IPS DF 19.7 (cell line): Measurements from ENCODE around the gene RPS6KC1.
"Not testable (repeated sequence)": the region's sequence is repeated elsewhere in the genome, so short reads cannot be mapped to it uniquely, and the experiment has no call there.

Source experiments
- DNase-seq: peaks from one replicate; pipeline ENCODE4 v3.0.0-alpha.2; 2013; ENCODE audit warnings: low read depth, low spot score

RPS6KC1 gene

DNA sequence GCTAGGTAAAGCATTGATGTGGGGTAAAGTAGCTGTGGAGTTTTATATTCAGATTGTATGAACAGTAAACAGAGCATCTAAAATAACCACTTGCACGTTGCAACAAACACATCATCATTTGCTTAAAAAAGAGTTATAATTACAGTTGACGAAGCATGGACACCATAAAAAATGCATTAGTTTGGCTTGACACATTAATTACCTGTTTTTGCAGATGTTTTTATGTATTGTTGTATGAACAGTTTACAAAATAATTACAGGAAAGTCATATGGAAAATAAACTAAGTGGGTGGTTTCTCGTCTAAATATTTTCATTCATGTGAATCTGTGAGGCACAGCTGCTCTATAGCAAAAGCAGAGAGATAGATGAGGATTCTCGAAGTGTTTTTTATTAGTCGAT, 108.3 kb downstream of the RPS6KC1 start:
- no peak for DNase-seq

DNA sequence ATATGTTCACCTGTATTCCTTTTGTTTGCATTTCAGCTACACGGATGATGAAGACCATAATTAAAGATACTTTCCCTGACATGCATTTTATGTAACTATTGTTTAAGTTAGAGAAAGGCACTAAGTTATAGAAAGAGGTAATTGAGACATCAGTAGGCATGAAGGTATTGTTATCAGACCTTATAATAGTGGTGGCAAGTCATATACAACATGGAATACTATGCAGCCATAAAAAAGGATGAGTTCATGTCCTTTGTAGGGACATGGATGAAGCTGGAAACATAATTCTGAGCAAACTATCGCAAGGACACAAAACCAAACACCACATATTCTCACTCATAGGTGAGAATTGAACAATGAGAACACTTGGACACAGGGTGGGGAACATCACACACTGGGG, 109.4 kb downstream of the RPS6KC1 start:
- not testable (repeated sequence) for DNase-seq

DNA sequence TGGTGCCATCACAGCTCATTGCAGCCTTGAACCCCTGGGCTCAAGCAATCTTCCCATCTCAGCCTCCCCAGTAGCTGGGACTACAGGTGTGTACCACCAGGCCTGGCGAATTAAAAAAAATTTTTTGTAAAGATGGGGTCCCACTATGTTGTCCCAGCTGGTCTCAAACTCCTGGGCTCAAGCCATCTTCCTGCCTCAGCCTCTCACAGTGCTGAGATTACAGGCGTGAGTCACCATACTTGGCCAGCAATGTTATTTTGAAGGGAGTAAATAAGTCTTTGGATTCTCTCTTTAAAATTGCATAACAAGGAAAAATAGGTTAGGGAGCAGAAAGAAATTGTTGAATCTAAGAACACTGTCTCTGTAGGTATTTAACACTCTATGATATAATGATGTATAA, 111.3 kb downstream of the RPS6KC1 start:
- no peak for DNase-seq

DNA sequence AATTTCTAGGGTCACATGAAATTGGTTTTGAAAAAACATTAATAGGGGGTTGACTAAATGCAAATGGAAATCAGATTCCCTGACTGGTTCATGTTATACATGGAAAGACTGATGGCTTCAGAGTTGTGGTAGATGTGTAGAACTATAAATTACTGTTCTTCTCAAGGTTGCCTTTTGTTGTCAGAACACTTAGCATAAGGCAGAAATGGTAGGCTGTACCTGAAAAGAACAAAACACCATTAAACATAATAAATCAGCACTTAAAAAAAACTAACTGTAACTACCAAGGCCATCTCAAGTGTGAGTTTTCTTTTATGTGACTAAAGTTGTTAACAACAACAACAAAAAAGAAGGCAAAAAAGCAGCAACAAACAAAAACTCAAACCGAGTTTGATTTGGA, 111.8 kb downstream of the RPS6KC1 start:
- DNase-seq, result no peak

GRCh38 chr1:213163278-213163711, 112.3 kb downstream of the RPS6KC1 start:
- no peak for DNase-seq

- DNase-seq, result no peak
Measured at GRCh38 chr1:213164561-213164960, 113.5 kb downstream of the RPS6KC1 start.

- DNase-seq, result no peak
Measured at GRCh38 chr1:213166852-213167251, 115.8 kb downstream of the RPS6KC1 start.

DNA sequence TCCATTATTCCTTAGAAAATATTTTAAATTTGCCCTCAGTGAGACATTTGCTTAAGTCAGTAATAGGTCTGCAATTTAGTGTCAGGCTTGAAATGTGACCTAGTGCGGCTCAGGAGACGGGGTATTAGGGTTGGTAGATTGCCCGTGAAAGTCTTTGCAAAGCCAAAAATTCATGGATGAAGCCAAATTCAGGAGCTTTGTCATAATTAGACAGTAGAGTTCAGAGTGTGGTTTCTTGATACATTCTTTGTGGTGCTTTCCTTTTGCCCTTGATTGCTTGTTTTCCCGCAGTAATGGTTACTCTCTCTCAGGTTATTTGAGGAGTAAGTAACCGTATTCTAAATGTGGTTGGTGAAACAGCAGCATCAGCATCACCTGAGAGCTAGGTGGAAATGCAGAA, 120.7 kb downstream of the RPS6KC1 start:
- no peak for DNase-seq

DNA sequence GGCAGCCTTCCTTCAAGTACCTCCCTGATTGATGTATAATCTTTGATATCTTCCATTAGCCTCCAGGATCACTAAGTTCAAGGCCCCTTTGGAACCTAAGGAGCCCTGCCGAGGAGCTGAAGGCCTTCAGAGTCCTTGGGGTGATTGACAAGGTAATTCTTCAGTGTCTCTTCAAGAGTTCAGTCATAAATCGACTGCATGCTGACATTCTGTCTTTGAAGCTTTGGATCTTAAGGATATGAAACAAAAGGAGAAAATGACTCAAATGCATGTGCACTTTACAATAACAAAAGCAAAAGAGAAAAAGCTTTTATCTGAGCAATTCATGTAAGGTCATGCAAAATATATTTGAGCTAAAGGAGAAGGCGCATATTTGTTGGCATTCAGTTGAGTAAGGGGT, 125.3 kb downstream of the RPS6KC1 start:
- DNase-seq, result no peak

DNA sequence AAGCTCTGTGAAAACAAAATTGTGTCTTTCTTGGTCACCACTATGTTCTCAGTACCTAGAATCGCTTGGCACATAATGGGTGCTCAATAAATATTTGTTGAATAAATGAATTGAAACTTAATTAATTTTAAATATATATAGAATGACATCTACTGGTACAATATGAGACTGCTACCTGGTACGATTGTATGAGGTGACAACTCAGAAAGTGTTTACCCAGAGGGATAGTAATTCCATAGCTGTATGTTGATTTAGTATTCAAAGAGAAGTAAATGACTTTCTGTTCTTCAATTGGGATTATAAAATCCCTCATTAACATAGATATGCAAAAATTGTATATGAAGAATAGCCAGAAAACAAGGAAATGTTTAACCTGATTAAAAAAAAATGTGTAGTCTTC, 128.7 kb downstream of the RPS6KC1 start:
- DNase-seq, result no peak

DNA sequence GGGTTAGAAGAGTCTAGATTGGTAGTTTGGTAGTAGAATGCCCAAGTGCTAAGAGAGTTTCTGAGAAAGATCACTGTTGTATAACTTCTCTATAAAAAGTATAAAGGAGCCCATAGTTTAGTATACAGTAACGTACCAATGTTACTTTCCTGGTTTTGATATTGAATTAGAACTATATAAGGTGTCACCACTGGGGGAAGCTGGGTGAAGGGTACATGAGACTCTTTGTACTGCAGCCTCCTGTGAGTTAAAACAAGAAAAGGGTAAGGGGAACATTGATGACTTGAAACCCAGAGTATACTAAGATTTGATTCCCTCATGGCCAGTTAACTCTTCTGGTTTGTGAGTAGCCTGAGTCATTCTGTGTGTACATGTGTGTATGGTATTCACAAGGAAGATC, 129.8 kb downstream of the RPS6KC1 start:
- DNase-seq, result no peak

DNA sequence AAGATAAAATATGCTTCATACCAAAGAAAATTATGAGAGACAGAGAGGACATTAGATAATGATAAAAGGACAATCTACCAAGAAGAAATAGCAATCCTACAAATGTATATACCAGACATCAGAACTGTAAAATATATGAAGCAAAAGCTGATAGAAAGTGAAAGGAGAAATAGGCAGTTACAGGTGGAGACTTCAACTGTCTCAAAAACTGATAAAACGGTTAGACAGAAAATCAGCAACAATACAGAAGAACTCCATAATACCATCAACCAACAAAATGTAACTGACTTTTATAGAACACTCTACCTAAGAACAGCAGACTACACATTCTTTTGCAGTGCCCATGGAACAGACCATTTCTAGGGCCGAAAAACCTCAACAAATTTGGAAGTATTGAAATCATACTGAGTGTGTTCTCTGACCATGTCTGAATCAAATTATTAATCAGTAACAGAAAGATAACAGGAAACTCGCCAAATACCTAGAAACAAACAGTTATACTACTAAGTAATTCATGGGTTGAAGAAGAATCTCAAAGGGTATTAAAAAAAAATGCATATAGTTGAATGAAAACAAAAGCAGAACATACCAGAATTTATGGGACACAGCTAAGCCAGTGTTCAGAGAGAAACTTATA, 132.1 kb downstream of the RPS6KC1 start:
- no peak for DNase-seq

DNA sequence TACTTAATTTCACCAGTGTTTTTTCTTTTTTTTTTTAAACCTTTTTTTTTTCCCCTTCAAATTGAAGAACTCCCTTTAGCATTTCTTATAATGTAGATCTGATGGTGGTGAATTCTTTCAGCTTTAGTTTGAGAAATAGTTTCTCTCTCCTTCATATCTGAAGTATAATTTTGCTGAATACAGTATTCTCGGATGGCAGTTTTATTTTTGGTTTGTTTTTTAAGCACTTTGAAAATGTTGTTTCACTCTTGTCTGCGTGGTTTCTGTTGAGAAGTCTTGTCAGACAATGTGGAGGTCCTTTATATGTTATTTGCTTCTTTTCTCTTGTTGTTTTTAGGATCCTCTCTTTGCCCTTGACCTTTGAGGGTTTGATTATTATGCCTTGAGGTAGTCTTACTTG, 135.1 kb downstream of the RPS6KC1 start:
- DNase-seq, result no peak

DNA sequence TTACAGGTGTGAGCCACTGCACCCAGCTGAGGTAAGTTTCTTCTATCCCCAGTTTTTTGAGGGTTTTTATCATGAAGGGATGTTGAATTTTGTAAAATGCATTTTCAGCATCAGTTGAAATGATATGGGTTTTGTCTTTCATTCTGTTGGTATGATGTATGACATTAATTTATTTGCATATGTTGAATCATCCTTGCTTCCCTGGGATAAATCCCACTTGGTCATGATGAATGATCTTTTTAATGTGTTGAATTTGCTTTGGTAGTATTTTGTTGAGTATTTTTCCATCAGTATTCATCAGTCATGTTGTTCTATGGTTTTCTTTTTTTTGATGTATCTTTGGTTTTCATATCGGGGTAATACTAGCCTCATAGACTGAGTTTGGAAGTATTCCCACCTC, 141.0 kb downstream of the RPS6KC1 start:
- DNase-seq, result no peak

DNA sequence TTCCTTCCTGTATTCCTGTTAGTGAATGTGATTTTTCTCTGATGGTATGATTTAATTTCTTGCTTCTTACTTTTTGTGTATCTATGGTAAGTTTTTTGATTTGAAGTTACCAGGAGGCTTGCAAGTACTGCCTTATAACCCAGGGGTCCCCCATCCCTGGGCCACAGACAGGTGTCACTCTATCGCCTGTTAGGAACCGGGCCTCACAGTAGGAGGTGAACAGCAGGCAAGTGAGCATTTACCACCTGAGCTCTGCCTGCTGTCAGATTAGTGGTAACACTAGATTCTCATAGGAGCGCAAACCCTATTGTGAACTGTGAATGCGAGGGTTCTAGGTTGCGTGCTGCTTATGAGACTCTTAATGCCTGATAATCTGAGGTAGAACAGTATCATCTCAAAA, 143.3 kb downstream of the RPS6KC1 start:
- DNase-seq, result no peak

DNA sequence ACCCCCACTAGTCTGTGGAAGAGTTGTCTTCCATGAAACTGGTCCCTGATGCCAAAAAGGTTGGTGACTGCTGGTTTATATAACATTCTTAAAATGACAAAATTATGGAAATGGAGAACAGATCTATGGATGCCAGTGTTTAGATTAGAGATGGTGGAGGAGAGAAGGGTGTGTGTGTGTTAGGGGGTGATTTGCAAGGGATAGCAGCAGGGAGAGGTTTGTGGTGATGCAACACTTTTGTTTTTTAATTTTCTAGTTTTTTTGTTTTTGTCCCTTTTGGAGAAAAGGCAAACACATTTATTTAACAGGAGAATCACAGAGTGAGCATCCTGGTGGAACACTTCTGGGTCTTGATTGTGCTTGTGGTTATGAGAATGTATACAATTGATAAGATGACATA, 143.8 kb downstream of the RPS6KC1 start:
- no peak for DNase-seq

- not testable (repeated sequence) for DNase-seq
Measured at GRCh38 chr1:213196328-213197054, 145.4 kb downstream of the RPS6KC1 start.

- no peak for DNase-seq
Measured at GRCh38 chr1:213200630-213201029, 149.6 kb downstream of the RPS6KC1 start.

GRCh38 chr1:213201380-213202155, 150.5 kb downstream of the RPS6KC1 start:
- no peak for DNase-seq

GRCh38 chr1:213211201-213211600, 160.2 kb downstream of the RPS6KC1 start:
- DNase-seq, result no peak

- DNase-seq, result not testable (repeated sequence)
Measured at GRCh38 chr1:213219076-213219475, 168.0 kb downstream of the RPS6KC1 start.

DNA sequence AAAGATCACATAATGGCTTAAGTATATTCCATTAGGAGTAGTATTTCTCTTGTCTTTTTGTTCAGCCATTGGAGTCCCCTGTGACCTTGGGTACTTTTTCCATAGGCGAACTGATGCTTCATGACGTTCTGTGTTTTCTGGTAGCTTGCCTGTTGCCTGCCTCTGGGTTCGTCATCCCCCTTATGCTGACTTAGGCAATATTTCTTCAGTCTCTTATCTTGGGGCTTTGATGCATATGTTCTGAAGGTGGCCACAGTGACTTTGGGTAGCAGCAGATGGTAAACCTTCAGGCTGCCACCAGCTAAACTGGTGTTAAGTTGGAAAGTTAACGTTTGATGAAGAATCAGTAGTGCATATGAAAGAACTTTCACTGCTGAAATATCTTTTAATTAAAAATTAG, 170.2 kb downstream of the RPS6KC1 start:
- no peak for DNase-seq

GRCh38 chr1:213227458-213227857, 176.4 kb downstream of the RPS6KC1 start:
- DNase-seq, result no peak
